Measurements from ENCODE around the gene PEDS1. TPM values are rescaled to one million over a fixed set of nuclear protein-coding genes. Genes with fewer than 3 reads are reported as not detected.

PEDS1 gene
- total RNA-seq, 1 donor from 2014 or later = 44.1 TPM

DNA sequence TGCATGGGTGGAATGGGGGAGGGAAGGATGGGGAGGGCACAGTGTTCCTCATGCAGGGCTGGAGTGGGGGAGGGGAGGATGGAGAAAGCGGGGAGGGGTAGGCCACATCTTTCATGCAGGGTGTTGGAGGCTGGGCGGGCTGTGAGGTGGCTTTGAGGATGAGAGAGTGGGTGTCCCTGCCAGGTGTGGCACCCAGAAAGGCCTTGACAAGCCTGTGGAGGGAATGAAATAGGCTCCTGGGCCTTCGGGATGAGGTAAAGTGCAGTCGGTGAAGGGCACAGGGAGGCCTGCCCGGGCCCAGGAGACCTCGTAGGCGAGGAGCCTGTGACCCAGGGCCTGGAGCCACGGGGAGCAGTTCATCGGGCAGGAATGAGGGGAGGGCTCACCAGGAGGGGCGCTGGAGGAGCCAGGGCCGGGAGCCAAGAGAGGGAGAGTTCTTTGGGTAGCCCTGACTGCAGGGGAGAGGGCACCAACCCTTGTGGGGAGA, 44.7 kb upstream of the PEDS1 start:
- no peaks in the 10 kb centered on the region for H3K27me3 ChIP-seq (ENCODE audit: insufficient read depth, low read length)
- no peak overlapping the region for H3K27ac ChIP-seq (ENCODE audit: low read depth, low read length)
- peaks cover 8% of the 10 kb centered on the region for H3K36me3 Mint-ChIP-seq (ENCODE audit: low read depth, unreplicated experiment)
- H3K4me1 ChIP-seq (ENCODE audit: insufficient read depth, low read length) = peaks cover 14% of the 10 kb centered on the region
- no peak overlapping the region for H2AFZ ChIP-seq (ENCODE audit: low read depth, low read length)
- peaks cover 8% of the 10 kb centered on the region for H3K9me3 Mint-ChIP-seq (ENCODE audit: unreplicated experiment)
- H3K27me3 Mint-ChIP-seq (ENCODE audit: low read depth, unreplicated experiment) = no peaks in the 10 kb centered on the region
- no peaks in the 10 kb centered on the region for H3K36me3 ChIP-seq (ENCODE audit: insufficient read depth, low read length)
- H3K4me3 ChIP-seq (ENCODE audit: insufficient read depth, low read depth, low read length) = no peak overlapping the region
- H3K27ac Mint-ChIP-seq (ENCODE audit: unreplicated experiment) = no peak overlapping the region
- H3K9me3 ChIP-seq (ENCODE audit: insufficient read depth, low read depth, low read length) = peaks cover 7% of the 10 kb centered on the region
- no peak overlapping the region for H3K4me2 ChIP-seq (ENCODE audit: low read length)
- no peak for TF ChIP-seq EZH2 (IDR thresholded peaks at IDR 0.05; ENCODE audit: insufficient read depth, low read length)
- TF ChIP-seq, protein P1, sequence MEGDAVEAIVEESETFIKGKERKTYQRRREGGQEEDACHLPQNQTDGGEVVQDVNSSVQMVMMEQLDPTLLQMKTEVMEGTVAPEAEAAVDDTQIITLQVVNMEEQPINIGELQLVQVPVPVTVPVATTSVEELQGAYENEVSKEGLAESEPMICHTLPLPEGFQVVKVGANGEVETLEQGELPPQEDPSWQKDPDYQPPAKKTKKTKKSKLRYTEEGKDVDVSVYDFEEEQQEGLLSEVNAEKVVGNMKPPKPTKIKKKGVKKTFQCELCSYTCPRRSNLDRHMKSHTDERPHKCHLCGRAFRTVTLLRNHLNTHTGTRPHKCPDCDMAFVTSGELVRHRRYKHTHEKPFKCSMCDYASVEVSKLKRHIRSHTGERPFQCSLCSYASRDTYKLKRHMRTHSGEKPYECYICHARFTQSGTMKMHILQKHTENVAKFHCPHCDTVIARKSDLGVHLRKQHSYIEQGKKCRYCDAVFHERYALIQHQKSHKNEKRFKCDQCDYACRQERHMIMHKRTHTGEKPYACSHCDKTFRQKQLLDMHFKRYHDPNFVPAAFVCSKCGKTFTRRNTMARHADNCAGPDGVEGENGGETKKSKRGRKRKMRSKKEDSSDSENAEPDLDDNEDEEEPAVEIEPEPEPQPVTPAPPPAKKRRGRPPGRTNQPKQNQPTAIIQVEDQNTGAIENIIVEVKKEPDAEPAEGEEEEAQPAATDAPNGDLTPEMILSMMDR (IDR thresholded peaks at IDR 0.05; ENCODE audit: insufficient read depth, low read depth, low read length) = no peak
- H3K79me2 ChIP-seq (ENCODE audit: insufficient read depth, low read length) = peaks cover 17% of the 10 kb centered on the region
- FAIRE-seq = no peak
- peaks cover 18% of the 10 kb centered on the region for H3K4me1 Mint-ChIP-seq (ENCODE audit: low read depth, unreplicated experiment)
- H3K4me3 Mint-ChIP-seq (ENCODE audit: unreplicated experiment) = no peak overlapping the region
- H3K9ac ChIP-seq (ENCODE audit: low read length) = no peak overlapping the region
- no peak for DNase-seq (ENCODE audit: low read depth)
- peaks cover 25% of the 10 kb centered on the region for H4K20me1 ChIP-seq (ENCODE audit: insufficient read depth, low read length)

DNA sequence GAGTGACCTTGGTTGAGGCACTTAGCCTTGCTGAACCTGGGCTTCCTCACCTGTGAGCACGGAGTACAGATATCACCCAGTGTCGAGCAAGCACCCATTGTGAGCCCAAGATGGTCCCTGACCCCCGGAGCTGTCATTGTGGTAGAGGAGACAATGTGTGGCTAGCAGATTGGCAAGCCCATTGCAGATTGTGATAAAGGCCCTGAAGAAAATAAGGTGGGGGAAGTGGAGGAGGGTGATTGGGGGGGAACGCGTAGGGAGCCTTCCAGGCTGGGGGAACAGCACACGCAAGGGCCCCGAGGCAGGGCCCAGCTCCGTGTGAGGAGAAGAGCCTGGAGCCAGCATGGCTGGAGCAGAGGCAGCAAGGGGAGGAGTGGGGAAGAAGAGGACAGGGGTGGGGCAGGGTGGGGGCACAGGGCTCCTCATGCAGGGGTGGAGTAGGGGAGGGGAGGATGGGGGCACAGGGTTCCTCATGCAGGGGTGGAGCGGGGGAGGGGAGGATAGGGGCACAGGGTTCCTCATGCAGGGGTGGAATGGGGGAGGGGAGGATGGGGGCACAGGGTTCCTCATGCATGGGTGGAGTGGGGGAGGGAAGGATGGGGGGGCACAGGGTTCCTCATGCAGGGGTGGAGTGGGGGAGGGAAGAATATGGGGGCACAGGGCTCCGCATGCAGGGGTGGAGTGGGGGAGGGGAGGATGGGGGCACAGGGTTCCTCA, 44.1 kb upstream of the PEDS1 start:
- FAIRE-seq = no peak
- no peak overlapping the region for H3K27ac ChIP-seq (ENCODE audit: low read depth, low read length)
- no peak overlapping the region for H2AFZ ChIP-seq (ENCODE audit: low read depth, low read length)

More for the DNA sequence above, 44.1 kb upstream of the PEDS1 start:
- Mint-ChIP-seq H3K9me3 (ENCODE audit: unreplicated experiment) (peaks cover 3% of the 10 kb centered on the region), H3K27me3 (ENCODE audit: low read depth, unreplicated experiment) (no peaks in the 10 kb centered on the region), H3K36me3 (ENCODE audit: low read depth, unreplicated experiment) (peaks cover 11% of the 10 kb centered on the region), H3K4me1 (ENCODE audit: low read depth, unreplicated experiment) (peaks cover 18% of the 10 kb centered on the region), H3K27ac (ENCODE audit: unreplicated experiment) (no peak overlapping the region), H3K4me3 (ENCODE audit: unreplicated experiment) (peak overlapping the region; percentile 22)
- Histone ChIP-seq H3K4me2 (ENCODE audit: low read length) (no peak overlapping the region), H3K9ac (ENCODE audit: low read length) (no peak overlapping the region), H3K4me3 (ENCODE audit: insufficient read depth, low read depth, low read length) (no peak overlapping the region), H3K9me3 (ENCODE audit: insufficient read depth, low read depth, low read length) (peaks cover 3% of the 10 kb centered on the region), H3K79me2 (ENCODE audit: insufficient read depth, low read length) (peaks cover 23% of the 10 kb centered on the region), H3K36me3 (ENCODE audit: insufficient read depth, low read length) (no peaks in the 10 kb centered on the region), H3K4me1 (ENCODE audit: insufficient read depth, low read length) (peaks cover 19% of the 10 kb centered on the region), H4K20me1 (ENCODE audit: insufficient read depth, low read length) (peaks cover 31% of the 10 kb centered on the region), H3K27me3 (ENCODE audit: insufficient read depth, low read length) (no peaks in the 10 kb centered on the region)
- no peak for TF ChIP-seq EZH2 (IDR thresholded peaks at IDR 0.05; ENCODE audit: insufficient read depth, low read length)
- TF ChIP-seq, protein P1 (IDR thresholded peaks at IDR 0.05; ENCODE audit: insufficient read depth, low read depth, low read length) = no peak
- no peak for DNase-seq (ENCODE audit: low read depth)
